NCI-H82 (cell line): ENCODE data around the gene TPH1.
A peak's percentile ranks its signal among the peaks of the same experiment; 100 is the strongest.
"Not testable (repeated sequence)": the region's sequence is repeated elsewhere in the genome, so short reads cannot be mapped to it uniquely, and the experiment has no call there.

Experiments used
- DNase-seq: peaks from one replicate; lab custom pipeline; 2025; lab: John Stamatoyannopoulos, UW

TPH1 gene

GRCh38 chr11:18019650-18020049 lies 26.4 kb downstream of the TPH1 start:
- DNase-seq, result no peak

GRCh38 chr11:18016789-18017188 lies 29.3 kb downstream of the TPH1 start:
- peak; percentile 78 for DNase-seq

- no peak for DNase-seq
Measured at GRCh38 chr11:18014876-18015275, 31.2 kb downstream of the TPH1 start.

GRCh38 chr11:18013790-18014507 lies 32.1 kb downstream of the TPH1 start:
- peak; percentile 36 for DNase-seq

GRCh38 chr11:18012906-18013781 lies 32.9 kb downstream of the TPH1 start, which contains the start of gene SERGEF:
Gene SERGEF, minus strand, starts transcription at chr11:18013047. Its CDS starts 37 bp downstream, at chr11:18013010.
- peak; percentile 96 for DNase-seq

- DNase-seq, result peak; percentile 57
Measured at GRCh38 chr11:18012122-18012905, 33.8 kb downstream of the TPH1 start.

- DNase-seq, result peak; percentile 27
Measured at GRCh38 chr11:18011633-18012032, 34.4 kb downstream of the TPH1 start.

- DNase-seq, result peak; percentile 82
Measured at GRCh38 chr11:18010977-18011586, 35.0 kb downstream of the TPH1 start.

GRCh38 chr11:18010121-18010670 lies 35.9 kb downstream of the TPH1 start:
- peak; percentile 59 for DNase-seq

- DNase-seq, result no peak
Measured at GRCh38 chr11:18005376-18006129, 40.5 kb downstream of the TPH1 start.

GRCh38 chr11:18001191-18001590 lies 44.9 kb downstream of the TPH1 start:
- DNase-seq, result no peak

- no peak for DNase-seq
Measured at GRCh38 chr11:18000760-18001159, 45.3 kb downstream of the TPH1 start.

GRCh38 chr11:18000128-18000527 lies 45.9 kb downstream of the TPH1 start:
- not testable (repeated sequence) for DNase-seq
